K562 (cell line): ENCODE results near the gene HADHA. TPM values are rescaled to one million over a fixed set of nuclear protein-coding genes. Genes with fewer than 3 reads are reported as not detected.

Source experiments
- ATAC-seq: fragments of 200-7000 bp; cut with Tn5 transposase; 3 replicates; pipeline ENCODE4 v1.9.1; 2020; ENCODE audit warnings: moderate library complexity
- BruUV-seq: library from RNA; stranded (reverse); fragments of 400-500 nt; replicated peaks from 2 replicates; lab custom pipeline; 2021; lab: Mats Ljungman, UMichigan
- CTCF ChIA-PET: fragments of 300-600 bp; formaldehyde crosslinking; extraction: SDS; loops from one replicate; lab custom pipeline; 2021; ENCODE audit warnings: low intra/inter-chr PET ratio; lab: Yijun Ruan, JAX
- POLR2A ChIA-PET: fragments of 300-600, 350-650 bp; sonication (Branson Sonifier 250); formaldehyde crosslinking; extraction: SDS; loops from one replicate; lab custom pipeline; 2021; ENCODE audit warnings: antibody characterized with exemption, inconsistent platforms; lab: Yijun Ruan, JAX
- DNase-seq, 4 experiments: peaks; one replicate each; pipeline versions ENCODE4 v3.0.0 to v3.0.0-alpha.2; 2011 to 2018; ENCODE audit warnings: low spot score in 3 of 4, mixed read lengths in 3 of 4; ENCODE audit errors: extremely low read depth in 1 of 4
- FAIRE-seq: peaks from 2 replicates; lab custom pipeline; 2011; peaks lifted over from hg19 to GRCh38; lab: Jason Lieb, UNC
- H2AFZ ChIP-seq: 2 replicates; pipeline ENCODE4 v1.6.0; 2011; ENCODE audit warnings: low read depth, low read length, control low read depth, inconsistent platforms
- H3K27ac ChIP-seq: fragments of 200-600 bp; 3 replicates; pipeline ENCODE4 v1.8.0; 2011; ENCODE audit warnings: low read depth, mild to moderate bottlenecking, control low read depth, inconsistent platforms, low read length, moderate library complexity, mixed read lengths; ENCODE audit errors: extremely low read depth
- H3K27me3 ChIP-seq, 2 experiments: fragments of 300-600 bp in 1 of 2; 2 replicates in 1 of 2; 3 replicates in 1 of 2; pipeline versions ENCODE4 v1.6.0 to v1.8.0; 2011; ENCODE audit warnings: inconsistent platforms in 2 of 2, low read length in 2 of 2, mild to moderate bottlenecking in 1 of 2, mixed read lengths in 1 of 2, moderate library complexity in 1 of 2; ENCODE audit not compliant: control insufficient read depth in 2 of 2, insufficient read depth in 2 of 2
- H3K36me3 ChIP-seq: fragments of 300-600 bp; 3 replicates; pipeline ENCODE4 v1.8.0; 2011; ENCODE audit warnings: mild to moderate bottlenecking, low read length, inconsistent platforms; ENCODE audit not compliant: control insufficient read depth, insufficient read depth
- H3K4me1 ChIP-seq, 2 experiments: fragments of 200-600 bp in 1 of 2; replicated peaks in 1 of 2; 2 replicates in 1 of 2; 3 replicates in 1 of 2; pipeline versions ENCODE4 v1.5.1 to v1.8.0; 2011; ENCODE audit warnings: inconsistent platforms in 2 of 2, low read length in 2 of 2, mild to moderate bottlenecking in 1 of 2, mixed read lengths in 1 of 2, moderate library complexity in 1 of 2; ENCODE audit not compliant: control insufficient read depth in 2 of 2, insufficient read depth in 2 of 2
- H3K4me2 ChIP-seq: 2 replicates; pipeline ENCODE4 v1.6.1; 2011; ENCODE audit warnings: low read length, control low read depth, inconsistent platforms, mixed read lengths; ENCODE audit not compliant: insufficient read depth
- H3K4me3 ChIP-seq: fragments of 200-600 bp; sonication (generic), shearing (Covaris generic); 2 replicates; pipeline ENCODE4 v1.5.1; 2016; ENCODE audit warnings: control low read depth, inconsistent platforms
- H3K79me2 ChIP-seq: fragments of 200-600 bp; 3 replicates; pipeline ENCODE4 v1.8.0; 2011; ENCODE audit warnings: low read length, inconsistent platforms; ENCODE audit not compliant: control insufficient read depth, insufficient read depth
- H3K9ac ChIP-seq, 2 experiments: 2 replicates each; pipeline versions ENCODE4 v1.6.0 to v1.6.1; 2011; ENCODE audit warnings: low read depth in 2 of 2, low read length in 2 of 2, control low read depth in 1 of 2, inconsistent platforms in 1 of 2, mild to moderate bottlenecking in 1 of 2, mixed read lengths in 1 of 2; ENCODE audit not compliant: insufficient read depth in 1 of 2
- H3K9me1 ChIP-seq: one replicate; pipeline ENCODE4 v1.6.0; 2011; ENCODE audit warnings: inconsistent platforms, mild to moderate bottlenecking, low read length, moderate library complexity; ENCODE audit not compliant: control insufficient read depth, insufficient read depth
- H3K9me3 ChIP-seq: replicated peaks from 2 replicates; pipeline ENCODE4 v1.5.1; 2011; ENCODE audit warnings: low read depth, low read length, inconsistent platforms; ENCODE audit not compliant: control insufficient read depth, insufficient read depth
- H4K20me1 ChIP-seq: replicated peaks from 2 replicates; pipeline ENCODE4 v1.6.1; 2011; ENCODE audit warnings: low read length, inconsistent platforms, mixed read lengths; ENCODE audit not compliant: control insufficient read depth, insufficient read depth
- RREB1 ChIP-seq: fragments of 250-450 bp; sonication (Bioruptor Pico); IDR thresholded peaks from 2 replicates; pipeline ENCODE4 v1.4.0; 2020
- ZNF121 ChIP-seq: sonication (generic); formaldehyde crosslinking; conservative IDR thresholded peaks from 2 replicates; pipeline ENCODE4 v1.8.0; 2022; ENCODE audit warnings: missing genetic modification reagents
- WGBS: fragments of 100-300 bp; shearing (Covaris generic); methylation state at CpG from one replicate; pipeline ENCODE4 v1.1.6; 2016; ENCODE audit warnings: low coverage, mixed read lengths; ENCODE audit not compliant: insufficient coverage; ENCODE audit errors: missing lambda C conversion rate; 5-methylcytosine and 5-hydroxymethylcytosine counted together
- in situ Hi-C: fragments of 300-500 bp; cut with MboI; formaldehyde crosslinking; loops from 4 replicates; pipeline ENCODE4 v1.15.0; 2018; ENCODE audit warnings: inconsistent platforms, mixed read lengths
- intact Hi-C: fragments of 100-400 bp; cut with micrococcal nuclease; formaldehyde crosslinking; loops from 2 replicates; pipeline ENCODE4 v1.14.2; 2022
- polyA plus RNA-seq, 8 experiments: library from polyadenylated mRNA; depleted of rRNA in 4 of 8; stranded (reverse) in 5 of 8; unstranded in 3 of 8; fragments of >200 nt; fragmentation: Nextera tagmentation in 2 of 8; fragmentation: Illumina TruSeq in 1 of 8; extraction: Ambion mirVana in 2 of 8; extraction: Trizol in 1 of 8; gene quantifications; 2 replicates each; pipeline versions ENCODE4 v1.2.1 to v1.2.3, GENCODE V29; 2011 to 2014; ENCODE audit warnings: inconsistent platforms in 1 of 8, missing spikeins in 1 of 8
- total RNA-seq, 7 experiments: library from RNA; depleted of rRNA in 6 of 7; stranded (reverse); fragments of >200 nt in 6 of 7; fragmentation: Illumina TruSeq in 2 of 7; extraction: Trizol in 2 of 7; gene quantifications; 2 replicates each; pipeline versions ENCODE4 v1.2.1 to v1.2.3, GENCODE V29; 2011 to 2021; ENCODE audit warnings: low replicate concordance in 1 of 7

The HADHA gene
- total and polyA plus RNA-seq, 9 of the 15 experiments (the other 6 are each of a cell fraction or from before 2014, with no cell fraction given), result 145 to 326 (median 202) TPM

- no TSS peak for BruUV-seq
- H3K9ac ChIP-seq, result no peak overlapping the region
- no peak for FAIRE-seq
- 19% methylated on average over 8 of the region's 8 CpGs for WGBS
- TF ChIP-seq ZNF121 (CRISPR knock-in tag) (peak; percentile 67), RREB1 (no peak)
- no peaks in the 10 kb centered on the region for H3K36me3 ChIP-seq
- no peaks in the 10 kb centered on the region for H4K20me1 ChIP-seq
- peaks cover 0 to 5% of the 10 kb centered on the region in 2 experiments; a peak in 2 of 5 replicates for H3K27me3 ChIP-seq
- H3K9me1 ChIP-seq, result no peaks in the 10 kb centered on the region
- POLR2A ChIA-PET, result interaction anchor here (0.6 to 0.7 kb wide), 2 partner anchors 303 to 413 kb away, joined by 3 read pairs; no protein-coding TSS in a partner anchor
- no peak overlapping the region for H3K4me2 ChIP-seq
- CTCF ChIA-PET, result no interaction called here
- H2AFZ ChIP-seq, result no peak overlapping the region
- in situ Hi-C loops (no loop called here), intact Hi-C loops (no loop called here)
- no peak overlapping the region for H3K27ac ChIP-seq
- no peaks in the 10 kb centered on the region for H3K9me3 ChIP-seq
- no peaks in the 10 kb centered on the region for H3K79me2 ChIP-seq
- H3K4me1 ChIP-seq, result no peaks in the 10 kb centered on the region; a peak in 1 of 5 replicates
- no peak overlapping the region for H3K4me3 ChIP-seq
- DNase-seq, result no peak
- ATAC-seq, result no peak
Measured at GRCh38 chr2:26164641-26165211, 79.7 kb downstream of the HADHA start.
